Measurements from ENCODE around the gene NPHS1.
A peak's percentile ranks its signal among the peaks of the same experiment; 100 is the strongest.

Gene NPHS1

GRCh38 chr19:35882114-35882832, 30.0 kb upstream of the NPHS1 start:
- peak; percentile 52 for TF ChIP-seq CTCF (IDR thresholded peaks at IDR 0.05; ENCODE audit: low read depth, low read length, missing control alignments)
- no peaks in the 10 kb centered on the region for H3K27me3 ChIP-seq (replicated peaks)
- no peak overlapping the region for H3K4me3 ChIP-seq (ENCODE audit: low read depth, low read length)
- no peaks in the 10 kb centered on the region for H3K36me3 ChIP-seq (replicated peaks)
- no peak overlapping the region for H3K27ac ChIP-seq
- in situ Hi-C loops (cut with HindIII; ENCODE audit: low pct_ligation_motif_present, low sequenced_read_pairs): no loop called here
- peak; percentile 76 for DNase-seq

- in situ Hi-C loops (cut with HindIII; ENCODE audit: low pct_ligation_motif_present, low sequenced_read_pairs): no loop called here
- no peaks in the 10 kb centered on the region for H3K36me3 ChIP-seq (replicated peaks)
- TF ChIP-seq CTCF (IDR thresholded peaks at IDR 0.05; ENCODE audit: low read depth, low read length, missing control alignments): no peak
Observed at GRCh38 chr19:35879770-35880317, 27.5 kb upstream of the NPHS1 start.

GRCh38 chr19:35879068-35879467, 26.8 kb upstream of the NPHS1 start:
- in situ Hi-C loops (cut with HindIII; ENCODE audit: low pct_ligation_motif_present, low sequenced_read_pairs): no loop called here
- no peak for TF ChIP-seq CTCF (IDR thresholded peaks at IDR 0.05; ENCODE audit: low read depth, low read length, missing control alignments)
- no peaks in the 10 kb centered on the region for H3K27me3 ChIP-seq (replicated peaks)
- H3K4me3 ChIP-seq (ENCODE audit: low read depth, low read length): no peak overlapping the region
- no peak for DNase-seq
- H3K27ac ChIP-seq: no peak overlapping the region
- H3K36me3 ChIP-seq (replicated peaks): no peaks in the 10 kb centered on the region

More at GRCh38 chr19:35879770-35880317, 27.5 kb upstream of the NPHS1 start:
- H3K27ac ChIP-seq: no peak overlapping the region
- no peak overlapping the region for H3K4me3 ChIP-seq (ENCODE audit: low read depth, low read length)
- DNase-seq: peak; percentile 88
- no peaks in the 10 kb centered on the region for H3K27me3 ChIP-seq (replicated peaks)

DNA sequence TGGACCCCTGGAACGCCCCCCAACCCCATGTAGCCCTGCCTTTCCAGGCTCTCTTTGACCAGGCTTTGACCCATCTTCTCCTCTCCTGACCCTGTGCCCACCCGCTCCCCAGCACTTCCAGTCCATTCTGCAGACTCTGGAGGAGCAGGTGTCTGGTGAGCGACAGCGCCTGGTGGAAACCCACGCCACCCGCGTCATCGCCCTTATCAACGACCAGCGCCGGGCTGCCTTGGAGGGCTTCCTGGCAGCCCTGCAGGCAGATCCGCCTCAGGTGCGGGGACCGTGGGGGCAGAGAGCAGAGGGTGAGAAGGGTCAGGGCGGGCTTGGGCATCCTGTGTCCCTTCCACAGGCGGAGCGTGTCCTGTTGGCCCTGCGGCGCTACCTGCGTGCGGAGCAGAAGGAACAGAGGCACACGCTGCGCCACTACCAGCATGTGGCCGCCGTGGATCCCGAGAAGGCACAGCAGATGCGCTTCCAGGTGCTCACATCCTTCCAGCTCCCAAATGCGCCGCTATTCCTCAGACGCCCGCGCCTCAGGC, 22.2 kb upstream of the NPHS1 start:
- Histone ChIP-seq H3K36me3 (replicated peaks) (no peaks in the 10 kb centered on the region), H3K27ac (no peak overlapping the region), H3K27me3 (replicated peaks) (no peaks in the 10 kb centered on the region), H3K4me3 (ENCODE audit: low read depth, low read length) (no peak overlapping the region)
- in situ Hi-C loops (cut with HindIII; ENCODE audit: low pct_ligation_motif_present, low sequenced_read_pairs): no loop called here
- no peak for TF ChIP-seq CTCF (IDR thresholded peaks at IDR 0.05; ENCODE audit: low read depth, low read length, missing control alignments)
- DNase-seq: no peak

DNA sequence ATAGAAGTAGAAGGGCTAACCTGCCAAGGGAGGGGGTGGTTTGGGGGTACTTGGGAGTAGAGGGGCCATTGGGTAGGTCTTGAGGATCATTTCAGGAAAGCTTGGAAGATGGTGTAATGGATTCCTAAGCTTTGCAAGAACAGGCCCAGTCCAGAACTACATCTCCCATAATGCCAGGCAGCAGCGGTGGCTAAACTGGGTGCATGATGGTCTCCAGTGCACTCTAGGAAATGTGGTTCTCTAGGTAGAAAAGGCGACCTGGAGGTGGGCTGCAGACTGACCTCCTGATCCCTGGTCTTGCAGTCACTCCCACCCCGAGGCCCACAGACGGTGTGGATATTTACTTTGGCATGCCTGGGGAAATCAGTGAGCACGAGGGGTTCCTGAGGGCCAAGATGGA, 19.9 kb upstream of the NPHS1 start:
- TF ChIP-seq CTCF (IDR thresholded peaks at IDR 0.05; ENCODE audit: low read depth, low read length, missing control alignments): no peak
- H3K27ac ChIP-seq: no peak overlapping the region
- H3K36me3 ChIP-seq (replicated peaks): no peaks in the 10 kb centered on the region
- no peak for DNase-seq
- no peak overlapping the region for H3K4me3 ChIP-seq (ENCODE audit: low read depth, low read length)
- in situ Hi-C loops (cut with HindIII; ENCODE audit: low pct_ligation_motif_present, low sequenced_read_pairs): no loop called here
- H3K27me3 ChIP-seq (replicated peaks): peaks cover 5% of the 10 kb centered on the region
